Measurements from ENCODE around the gene AGMO.

The AGMO gene

DNA sequence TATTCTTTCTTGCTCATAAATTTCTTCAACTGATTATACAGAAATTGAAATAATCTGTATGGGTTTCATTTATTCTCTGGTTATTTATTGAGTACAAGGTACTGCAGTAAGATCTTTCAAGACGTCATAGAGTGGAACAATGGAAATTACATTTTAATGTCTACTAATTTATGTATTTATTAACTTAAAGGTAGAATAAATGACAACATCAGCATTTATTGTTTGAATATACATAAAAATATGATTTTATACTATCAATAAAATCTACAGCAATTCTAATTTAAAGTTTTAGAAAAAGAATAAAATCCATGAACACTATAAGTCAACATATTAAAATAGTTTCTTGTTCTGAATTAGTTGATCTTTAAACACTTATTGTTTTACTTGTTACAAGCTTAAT, 158.5 kb downstream of the AGMO start:
- TF ChIP-seq, protein P1, sequence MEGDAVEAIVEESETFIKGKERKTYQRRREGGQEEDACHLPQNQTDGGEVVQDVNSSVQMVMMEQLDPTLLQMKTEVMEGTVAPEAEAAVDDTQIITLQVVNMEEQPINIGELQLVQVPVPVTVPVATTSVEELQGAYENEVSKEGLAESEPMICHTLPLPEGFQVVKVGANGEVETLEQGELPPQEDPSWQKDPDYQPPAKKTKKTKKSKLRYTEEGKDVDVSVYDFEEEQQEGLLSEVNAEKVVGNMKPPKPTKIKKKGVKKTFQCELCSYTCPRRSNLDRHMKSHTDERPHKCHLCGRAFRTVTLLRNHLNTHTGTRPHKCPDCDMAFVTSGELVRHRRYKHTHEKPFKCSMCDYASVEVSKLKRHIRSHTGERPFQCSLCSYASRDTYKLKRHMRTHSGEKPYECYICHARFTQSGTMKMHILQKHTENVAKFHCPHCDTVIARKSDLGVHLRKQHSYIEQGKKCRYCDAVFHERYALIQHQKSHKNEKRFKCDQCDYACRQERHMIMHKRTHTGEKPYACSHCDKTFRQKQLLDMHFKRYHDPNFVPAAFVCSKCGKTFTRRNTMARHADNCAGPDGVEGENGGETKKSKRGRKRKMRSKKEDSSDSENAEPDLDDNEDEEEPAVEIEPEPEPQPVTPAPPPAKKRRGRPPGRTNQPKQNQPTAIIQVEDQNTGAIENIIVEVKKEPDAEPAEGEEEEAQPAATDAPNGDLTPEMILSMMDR (conservative IDR thresholded peaks at IDR 0.05; ENCODE audit: low read length): no peak
- TF ChIP-seq EZH2phosphoT487 (IDR thresholded peaks at IDR 0.05; ENCODE audit: borderline replicate concordance): no peak
- no peaks in the 10 kb centered on the region for H3K9me2 ChIP-seq (replicated peaks; ENCODE audit: low read depth, low read length)

DNA sequence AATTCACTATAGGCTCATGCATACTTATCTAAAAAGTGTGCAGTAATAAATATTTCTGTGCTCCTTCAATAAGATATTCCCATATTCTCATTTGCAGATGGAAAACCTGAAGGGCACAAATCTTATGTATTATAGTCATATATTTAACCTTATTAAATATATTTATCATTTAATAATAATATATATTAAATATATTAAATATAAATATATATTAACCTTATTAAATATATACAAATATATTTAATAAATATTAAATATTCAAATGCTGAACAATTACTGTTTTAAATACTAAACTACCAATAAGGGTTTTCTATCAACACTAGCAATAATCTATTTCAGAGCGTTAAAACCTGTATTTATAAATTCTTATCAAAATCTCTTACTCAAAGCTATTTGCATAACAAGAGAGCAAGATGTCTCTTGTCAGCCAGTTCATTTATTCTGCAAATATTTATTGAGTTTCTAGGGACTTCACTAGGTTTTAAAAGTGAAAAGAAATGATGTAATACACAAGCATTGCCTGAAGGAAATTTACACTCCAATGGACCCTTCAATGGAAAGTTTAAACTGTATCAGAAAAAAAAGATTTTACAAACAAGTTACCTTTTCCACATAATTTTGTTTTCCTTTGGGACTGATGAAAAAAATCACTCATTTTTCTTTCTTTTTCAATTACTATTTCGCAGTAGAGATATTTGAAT, 159.2 kb downstream of the AGMO start:
- H3K4me3 ChIP-seq (ENCODE audit: low read length, poor library complexity, severe bottlenecking): no peak overlapping the region
- H3K36me3 ChIP-seq (ENCODE audit: insufficient read depth, low read length): no peaks in the 10 kb centered on the region
- no peaks in the 10 kb centered on the region for H3K27me3 ChIP-seq (ENCODE audit: insufficient read depth, low read length, poor library complexity, severe bottlenecking)
- H3K4me1 ChIP-seq (ENCODE audit: insufficient read depth, low read length, poor library complexity, severe bottlenecking): no peaks in the 10 kb centered on the region
- H3K9me2 ChIP-seq (replicated peaks; ENCODE audit: low read depth, low read length): no peaks in the 10 kb centered on the region
- H3K9ac ChIP-seq (ENCODE audit: low read depth, low read length, poor library complexity, severe bottlenecking): no peak overlapping the region
- no peak for TF ChIP-seq EZH2phosphoT487 (IDR thresholded peaks at IDR 0.05; ENCODE audit: borderline replicate concordance)
- TF ChIP-seq, protein P1 (conservative IDR thresholded peaks at IDR 0.05; ENCODE audit: low read length): no peak
- no peaks in the 10 kb centered on the region for H3F3A ChIP-seq (ENCODE audit: low read depth)
- H2AFZ ChIP-seq (ENCODE audit: low read length): no peak overlapping the region
- H3K9me3 ChIP-seq (ENCODE audit: insufficient read depth, low read depth, low read length): no peaks in the 10 kb centered on the region
- no peak overlapping the region for H3K4me2 ChIP-seq (ENCODE audit: low read depth, low read length, poor library complexity, severe bottlenecking)
- no peaks in the 10 kb centered on the region for H3K79me2 ChIP-seq (ENCODE audit: insufficient read depth, low read length)
- H4K20me1 ChIP-seq (ENCODE audit: insufficient read depth, low read length, poor library complexity, severe bottlenecking): no peaks in the 10 kb centered on the region

More for the DNA sequence above, 158.5 kb downstream of the AGMO start:
- H3K36me3 ChIP-seq (ENCODE audit: insufficient read depth, low read length): no peaks in the 10 kb centered on the region
- no peaks in the 10 kb centered on the region for H3K9me3 ChIP-seq (ENCODE audit: insufficient read depth, low read depth, low read length)
- no peaks in the 10 kb centered on the region for H4K20me1 ChIP-seq (ENCODE audit: insufficient read depth, low read length, poor library complexity, severe bottlenecking)
- no peak overlapping the region for H3K4me3 ChIP-seq (ENCODE audit: low read length, poor library complexity, severe bottlenecking)
- H3K9ac ChIP-seq (ENCODE audit: low read depth, low read length, poor library complexity, severe bottlenecking): no peak overlapping the region
- no peaks in the 10 kb centered on the region for H3K79me2 ChIP-seq (ENCODE audit: insufficient read depth, low read length)
- no peak overlapping the region for H3K4me2 ChIP-seq (ENCODE audit: low read depth, low read length, poor library complexity, severe bottlenecking)
- H3K4me1 ChIP-seq (ENCODE audit: insufficient read depth, low read length, poor library complexity, severe bottlenecking): no peaks in the 10 kb centered on the region
- H2AFZ ChIP-seq (ENCODE audit: low read length): no peak overlapping the region
- H3K27me3 ChIP-seq (ENCODE audit: insufficient read depth, low read length, poor library complexity, severe bottlenecking): no peaks in the 10 kb centered on the region
- H3F3A ChIP-seq (ENCODE audit: low read depth): no peaks in the 10 kb centered on the region

DNA sequence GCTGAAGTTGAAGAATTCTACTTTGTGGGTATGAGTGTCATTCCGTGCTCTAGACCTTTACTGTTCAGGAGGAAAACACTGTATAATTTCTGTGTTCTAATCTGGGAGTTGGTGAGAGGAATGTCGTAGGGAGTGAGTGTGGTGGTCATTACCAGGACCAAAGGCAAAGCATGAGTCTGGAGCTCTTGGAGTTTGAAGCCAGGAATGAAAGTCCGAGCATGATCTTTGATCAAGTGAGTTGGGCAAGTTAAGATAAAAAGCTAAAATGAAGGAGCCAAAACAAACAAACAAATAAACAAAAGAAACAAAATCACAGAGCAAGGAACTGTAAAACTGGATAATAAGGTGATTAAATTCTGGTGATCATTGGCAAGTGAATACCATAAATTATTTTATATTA, 161.4 kb downstream of the AGMO start:
- Histone ChIP-seq H3K4me1 (ENCODE audit: insufficient read depth, low read length, poor library complexity, severe bottlenecking) (no peaks in the 10 kb centered on the region), H3K4me3 (ENCODE audit: low read length, poor library complexity, severe bottlenecking) (no peak overlapping the region), H2AFZ (ENCODE audit: low read length) (no peak overlapping the region), H3K36me3 (ENCODE audit: insufficient read depth, low read length) (no peaks in the 10 kb centered on the region), H3F3A (ENCODE audit: low read depth) (no peaks in the 10 kb centered on the region), H3K4me2 (ENCODE audit: low read depth, low read length, poor library complexity, severe bottlenecking) (no peak overlapping the region), H3K27me3 (ENCODE audit: insufficient read depth, low read length, poor library complexity, severe bottlenecking) (no peaks in the 10 kb centered on the region), H3K9me2 (replicated peaks; ENCODE audit: low read depth, low read length) (no peaks in the 10 kb centered on the region), H3K9me3 (ENCODE audit: insufficient read depth, low read depth, low read length) (no peaks in the 10 kb centered on the region), H3K9ac (ENCODE audit: low read depth, low read length, poor library complexity, severe bottlenecking) (no peak overlapping the region), H3K79me2 (ENCODE audit: insufficient read depth, low read length) (no peaks in the 10 kb centered on the region), H4K20me1 (ENCODE audit: insufficient read depth, low read length, poor library complexity, severe bottlenecking) (no peaks in the 10 kb centered on the region)
- TF ChIP-seq EZH2phosphoT487 (IDR thresholded peaks at IDR 0.05; ENCODE audit: borderline replicate concordance): no peak
- TF ChIP-seq, protein P1 (conservative IDR thresholded peaks at IDR 0.05; ENCODE audit: low read length): no peak

All from Loucy (cell line).